Spinal cord (tissue), 4 donors: ENCODE measurements around the gene ATG5. TPM values are rescaled to one million over a fixed set of nuclear protein-coding genes. Genes with fewer than 3 reads are reported as not detected.

Experiments used
- polyA plus RNA-seq, 2 donors: library from polyadenylated mRNA; unstranded; fragments of 120-200 nt; gene quantifications; one replicate each; pipeline ENCODE4 v1.2.1, GENCODE V29; 2013; ENCODE audit not compliant: insufficient read length in 2 of 2
- small RNA-seq: library from RNA; depleted of rRNA; stranded (forward); fragments of <200 nt; gene quantifications from one replicate; pipeline ENCODE3, GENCODE V24; 2014; ENCODE audit warnings: low replicate concordance
- total RNA-seq, 2 donors: library from RNA; depleted of rRNA in 1 of 2; stranded (reverse); fragments of 120-200 nt in 1 of 2; fragments of >200 nt in 1 of 2; gene quantifications; one replicate each; pipeline versions ENCODE4 v1.2.3 to v1.2.4, GENCODE V29; 2013 to 2014

The ATG5 gene
- total and polyA plus RNA-seq, 4 donors = 29.1 to 63.8 (median 35.4) TPM

Small RNA genes lying within 50 kb of the gene (small RNA-seq; reads per million reads assigned to genes)
- gene RF00015 = not detected
- not detected for gene RN7SL47P
- gene RNU6-344P = not detected

Other genes starting within 250 kb of the ATG5 start
- 1 to 10 TPM; 1.3 to 6.6 TPM for gene PRDM1, start 239.4 kb downstream of the ATG5 start, total RNA-seq
- 1 to 10 TPM; 1.8 to 2.2 TPM for gene PRDM1, start 239.4 kb downstream of the ATG5 start, polyA plus RNA-seq
- gene CRYBG1, start 35.0 kb upstream of the ATG5 start, total RNA-seq = 1 to 10 TPM; 2.4 to 3.4 TPM
- 1 to 10 TPM in 1 of 2 donors, under 1 TPM in 1; 0.97 to 1.6 TPM for gene CRYBG1, start 35.0 kb upstream of the ATG5 start, polyA plus RNA-seq